Heart left ventricle (tissue), 13 donors: ENCODE results near the gene RET.

ENCODE experiments used
- CTCF ChIP-seq, 12 donors: fragments of 200-600 bp; sonication (generic) in 4 of 12; IDR thresholded peaks; one replicate each; pipeline versions ENCODE4 v1.5.0 to v1.8.0; 2018 to 2022; ENCODE audit warnings: antibody characterized with exemption in 12 of 12, mild to moderate bottlenecking in 5 of 12
- POLR2A ChIP-seq, 2 donors: fragments of 450-650 bp; IDR thresholded peaks; one replicate each; pipeline ENCODE4 v1.6.1; 2017; ENCODE audit warnings: antibody characterized with exemption in 2 of 2, mild to moderate bottlenecking in 2 of 2, moderate library complexity in 2 of 2
- donor health status: ischemic (EF 13 %, LVEDD 7.1; RV severe dilation, severe dysfunction).
- donor health status: DM: no; HTN: yes; CAD: no.
- donor health status: DM: no; HTN: no; CAD: no.
- donor health status: ischemic (EF 25% LVEDD 6.9; RV normal size, moderate dysfunction).
- donor health status: ischemic (EF 25% LVEDD 5.7; RV mildly dilated, moderate dysfunction).
- donor health status: ischemic (EF 35%, LVEDD 5.7; RV mildly dilated, moderate dysfunction).
- donor health status: nonischemic (EF 11% LVEDD 7.7; RV severe dilation, severe dysfunction).
- donor health status: DM: yes; HTN: yes; CAD: no.
- donor health status: PGD.
- donor health status: ischemic (EF 29% LVEDD 5.4; RV normal size, mild dysfunction).
- donor health status: nonischemic (EF 23%, LVEDD 6.1; RV moderate dilation, normal function).

GRCh38 chr10:43045631-43046287, 31.1 kb upstream of the RET start:
- TF ChIP-seq CTCF (IDR thresholded peaks at IDR 0.05): no peak
- no peak for TF ChIP-seq POLR2A (IDR thresholded peaks at IDR 0.05)
